Measurements from ENCODE around the gene COLEC11. TPM values are rescaled to one million over a fixed set of nuclear protein-coding genes. Genes with fewer than 3 reads are reported as not detected.
A peak's percentile ranks its signal among the peaks of the same experiment; 100 is the strongest.

COLEC11 gene
- total and polyA plus RNA-seq, 2 of the 13 experiments (the other 11 are each of a cell fraction or from before 2014, with no cell fraction given) = 1.5 to 3.0 TPM

- TF ChIP-seq ZNF512 (CRISPR knock-in tag; IDR thresholded peaks at IDR 0.05) (no peak), ZNF747 (CRISPR knock-in tag; IDR thresholded peaks at IDR 0.05; ENCODE audit: borderline replicate concordance) (peak; percentile 50), ZSCAN22 (CRISPR knock-in tag; IDR thresholded peaks at IDR 0.05) (0 out of 2 replicates have a peak, but pooled peaks have one; percentile 28), SAP130 (CRISPR knock-in tag; IDR thresholded peaks at IDR 0.05; ENCODE audit: low read depth) (peak; percentile 87), TFAP4 (IDR thresholded peaks at IDR 0.05; ENCODE audit: borderline replicate concordance, low read depth) (peak; percentile 38; the same call in 1 of the 2 replicates), STAT5B (CRISPR knock-in tag; IDR thresholded peaks at IDR 0.05) (no peak), XBP1 (CRISPR knock-in tag; IDR thresholded peaks at IDR 0.05) (0 out of 2 replicates have a peak, but pooled peaks have one; percentile 27)
- TF ChIP-seq, protein P1, sequence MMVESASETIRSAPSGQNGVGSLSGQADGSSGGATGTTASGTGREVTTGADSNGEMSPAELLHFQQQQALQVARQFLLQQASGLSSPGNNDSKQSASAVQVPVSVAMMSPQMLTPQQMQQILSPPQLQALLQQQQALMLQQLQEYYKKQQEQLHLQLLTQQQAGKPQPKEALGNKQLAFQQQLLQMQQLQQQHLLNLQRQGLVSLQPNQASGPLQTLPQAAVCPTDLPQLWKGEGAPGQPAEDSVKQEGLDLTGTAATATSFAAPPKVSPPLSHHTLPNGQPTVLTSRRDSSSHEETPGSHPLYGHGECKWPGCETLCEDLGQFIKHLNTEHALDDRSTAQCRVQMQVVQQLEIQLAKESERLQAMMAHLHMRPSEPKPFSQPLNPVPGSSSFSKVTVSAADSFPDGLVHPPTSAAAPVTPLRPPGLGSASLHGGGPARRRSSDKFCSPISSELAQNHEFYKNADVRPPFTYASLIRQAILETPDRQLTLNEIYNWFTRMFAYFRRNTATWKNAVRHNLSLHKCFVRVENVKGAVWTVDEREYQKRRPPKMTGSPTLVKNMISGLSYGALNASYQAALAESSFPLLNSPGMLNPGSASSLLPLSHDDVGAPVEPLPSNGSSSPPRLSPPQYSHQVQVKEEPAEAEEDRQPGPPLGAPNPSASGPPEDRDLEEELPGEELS (CRISPR knock-in tag; IDR thresholded peaks at IDR 0.05) = peak; percentile 74
- TF ChIP-seq, protein P2, sequence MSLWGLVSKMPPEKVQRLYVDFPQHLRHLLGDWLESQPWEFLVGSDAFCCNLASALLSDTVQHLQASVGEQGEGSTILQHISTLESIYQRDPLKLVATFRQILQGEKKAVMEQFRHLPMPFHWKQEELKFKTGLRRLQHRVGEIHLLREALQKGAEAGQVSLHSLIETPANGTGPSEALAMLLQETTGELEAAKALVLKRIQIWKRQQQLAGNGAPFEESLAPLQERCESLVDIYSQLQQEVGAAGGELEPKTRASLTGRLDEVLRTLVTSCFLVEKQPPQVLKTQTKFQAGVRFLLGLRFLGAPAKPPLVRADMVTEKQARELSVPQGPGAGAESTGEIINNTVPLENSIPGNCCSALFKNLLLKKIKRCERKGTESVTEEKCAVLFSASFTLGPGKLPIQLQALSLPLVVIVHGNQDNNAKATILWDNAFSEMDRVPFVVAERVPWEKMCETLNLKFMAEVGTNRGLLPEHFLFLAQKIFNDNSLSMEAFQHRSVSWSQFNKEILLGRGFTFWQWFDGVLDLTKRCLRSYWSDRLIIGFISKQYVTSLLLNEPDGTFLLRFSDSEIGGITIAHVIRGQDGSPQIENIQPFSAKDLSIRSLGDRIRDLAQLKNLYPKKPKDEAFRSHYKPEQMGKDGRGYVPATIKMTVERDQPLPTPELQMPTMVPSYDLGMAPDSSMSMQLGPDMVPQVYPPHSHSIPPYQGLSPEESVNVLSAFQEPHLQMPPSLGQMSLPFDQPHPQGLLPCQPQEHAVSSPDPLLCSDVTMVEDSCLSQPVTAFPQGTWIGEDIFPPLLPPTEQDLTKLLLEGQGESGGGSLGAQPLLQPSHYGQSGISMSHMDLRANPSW (CRISPR knock-in tag; IDR thresholded peaks at IDR 0.05; ENCODE audit: borderline replicate concordance) = 0 out of 2 replicates have a peak, but pooled peaks have one; percentile 75
- TF ChIP-seq, protein P3, sequence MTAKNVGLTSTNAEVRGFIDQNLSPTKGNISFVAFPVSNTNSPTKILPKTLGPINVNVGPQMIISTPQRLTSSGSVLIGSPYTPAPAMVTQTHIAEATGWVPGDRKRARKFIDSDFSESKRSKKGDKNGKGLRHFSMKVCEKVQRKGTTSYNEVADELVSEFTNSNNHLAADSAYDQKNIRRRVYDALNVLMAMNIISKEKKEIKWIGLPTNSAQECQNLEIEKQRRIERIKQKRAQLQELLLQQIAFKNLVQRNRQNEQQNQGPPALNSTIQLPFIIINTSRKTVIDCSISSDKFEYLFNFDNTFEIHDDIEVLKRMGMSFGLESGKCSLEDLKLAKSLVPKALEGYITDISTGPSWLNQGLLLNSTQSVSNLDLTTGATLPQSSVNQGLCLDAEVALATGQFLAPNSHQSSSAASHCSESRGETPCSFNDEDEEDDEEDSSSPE (CRISPR knock-in tag; IDR thresholded peaks at IDR 0.05) = peak; percentile 32; the same call in 1 of the 2 replicates
- TF ChIP-seq, protein P4, sequence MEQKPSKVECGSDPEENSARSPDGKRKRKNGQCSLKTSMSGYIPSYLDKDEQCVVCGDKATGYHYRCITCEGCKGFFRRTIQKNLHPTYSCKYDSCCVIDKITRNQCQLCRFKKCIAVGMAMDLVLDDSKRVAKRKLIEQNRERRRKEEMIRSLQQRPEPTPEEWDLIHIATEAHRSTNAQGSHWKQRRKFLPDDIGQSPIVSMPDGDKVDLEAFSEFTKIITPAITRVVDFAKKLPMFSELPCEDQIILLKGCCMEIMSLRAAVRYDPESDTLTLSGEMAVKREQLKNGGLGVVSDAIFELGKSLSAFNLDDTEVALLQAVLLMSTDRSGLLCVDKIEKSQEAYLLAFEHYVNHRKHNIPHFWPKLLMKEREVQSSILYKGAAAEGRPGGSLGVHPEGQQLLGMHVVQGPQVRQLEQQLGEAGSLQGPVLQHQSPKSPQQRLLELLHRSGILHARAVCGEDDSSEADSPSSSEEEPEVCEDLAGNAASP (CRISPR knock-in tag; IDR thresholded peaks at IDR 0.05; ENCODE audit: borderline replicate concordance) = peak; percentile 47; the same call in 1 of the 2 replicates
- TF ChIP-seq, protein P5, sequence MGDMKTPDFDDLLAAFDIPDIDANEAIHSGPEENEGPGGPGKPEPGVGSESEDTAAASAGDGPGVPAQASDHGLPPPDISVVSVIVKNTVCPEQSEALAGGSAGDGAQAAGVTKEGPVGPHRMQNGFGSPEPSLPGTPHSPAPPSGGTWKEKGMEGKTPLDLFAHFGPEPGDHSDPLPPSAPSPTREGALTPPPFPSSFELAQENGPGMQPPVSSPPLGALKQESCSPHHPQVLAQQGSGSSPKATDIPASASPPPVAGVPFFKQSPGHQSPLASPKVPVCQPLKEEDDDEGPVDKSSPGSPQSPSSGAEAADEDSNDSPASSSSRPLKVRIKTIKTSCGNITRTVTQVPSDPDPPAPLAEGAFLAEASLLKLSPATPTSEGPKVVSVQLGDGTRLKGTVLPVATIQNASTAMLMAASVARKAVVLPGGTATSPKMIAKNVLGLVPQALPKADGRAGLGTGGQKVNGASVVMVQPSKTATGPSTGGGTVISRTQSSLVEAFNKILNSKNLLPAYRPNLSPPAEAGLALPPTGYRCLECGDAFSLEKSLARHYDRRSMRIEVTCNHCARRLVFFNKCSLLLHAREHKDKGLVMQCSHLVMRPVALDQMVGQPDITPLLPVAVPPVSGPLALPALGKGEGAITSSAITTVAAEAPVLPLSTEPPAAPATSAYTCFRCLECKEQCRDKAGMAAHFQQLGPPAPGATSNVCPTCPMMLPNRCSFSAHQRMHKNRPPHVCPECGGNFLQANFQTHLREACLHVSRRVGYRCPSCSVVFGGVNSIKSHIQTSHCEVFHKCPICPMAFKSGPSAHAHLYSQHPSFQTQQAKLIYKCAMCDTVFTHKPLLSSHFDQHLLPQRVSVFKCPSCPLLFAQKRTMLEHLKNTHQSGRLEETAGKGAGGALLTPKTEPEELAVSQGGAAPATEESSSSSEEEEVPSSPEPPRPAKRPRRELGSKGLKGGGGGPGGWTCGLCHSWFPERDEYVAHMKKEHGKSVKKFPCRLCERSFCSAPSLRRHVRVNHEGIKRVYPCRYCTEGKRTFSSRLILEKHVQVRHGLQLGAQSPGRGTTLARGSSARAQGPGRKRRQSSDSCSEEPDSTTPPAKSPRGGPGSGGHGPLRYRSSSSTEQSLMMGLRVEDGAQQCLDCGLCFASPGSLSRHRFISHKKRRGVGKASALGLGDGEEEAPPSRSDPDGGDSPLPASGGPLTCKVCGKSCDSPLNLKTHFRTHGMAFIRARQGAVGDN (CRISPR knock-in tag; IDR thresholded peaks at IDR 0.05) = peak; percentile 94
Measured at GRCh38 chr2:3585261-3586109, 9.4 kb upstream of the COLEC11 start (continued).
